GM06990 (cell line): ENCODE results near the gene TOP2B.

Source experiments
- DNase-seq: peaks from one replicate; pipeline ENCODE4 v3.0.0-alpha.2; 2011; ENCODE audit not compliant: insufficient read length; ENCODE audit errors: extremely low read depth
- H3K27me3 ChIP-seq: replicated peaks from 2 replicates; pipeline ENCODE4 v1.6.0; 2011; ENCODE audit warnings: low read length; ENCODE audit not compliant: control insufficient read depth, insufficient read depth
- H3K36me3 ChIP-seq: 2 replicates; pipeline ENCODE4 v1.5.1; 2011; ENCODE audit warnings: low read length; ENCODE audit not compliant: control insufficient read depth, insufficient read depth
- H3K4me3 ChIP-seq: replicated peaks from 2 replicates; pipeline ENCODE4 v1.5.1; 2011; ENCODE audit warnings: low read depth, mild to moderate bottlenecking, control low read depth, low read length
- CTCF ChIP-seq: IDR thresholded peaks from 2 replicates; pipeline ENCODE4 v1.5.1; 2011; ENCODE audit warnings: low read length, control low read depth, mild to moderate bottlenecking, inconsistent platforms; ENCODE audit not compliant: insufficient read depth, poor library complexity, severe bottlenecking

The TOP2B gene

DNA sequence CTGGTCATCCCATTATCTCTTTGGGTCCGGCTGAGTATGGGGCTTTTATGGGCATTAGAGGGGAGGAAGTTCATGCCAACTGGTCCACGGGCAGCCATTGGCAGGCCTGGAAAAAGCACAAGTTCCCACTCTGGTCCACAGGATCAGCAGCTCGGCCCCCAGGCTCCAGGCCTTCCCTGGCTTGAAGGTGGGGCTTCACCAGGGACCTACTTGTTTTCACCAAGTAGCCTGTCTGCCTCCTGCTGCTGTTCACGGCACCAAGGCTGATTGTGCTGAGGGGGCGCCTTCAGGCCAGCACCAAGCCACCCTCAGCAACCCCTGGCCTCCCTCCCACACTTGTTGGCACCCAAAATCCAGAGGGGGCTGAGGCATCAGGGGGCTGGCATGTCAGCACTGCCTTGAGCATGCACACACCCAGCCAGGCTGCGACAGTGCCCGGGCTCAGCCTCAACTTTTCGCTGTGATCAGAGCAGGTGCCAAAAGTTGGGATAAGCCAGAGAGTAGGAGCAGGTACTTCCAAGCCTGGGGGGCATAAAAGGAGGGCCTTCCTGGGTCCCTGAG, 9.1 kb upstream of the TOP2B start:
- Histone ChIP-seq H3K4me3 (no peak overlapping the region), H3K36me3 (no peaks in the 10 kb centered on the region), H3K27me3 (no peaks in the 10 kb centered on the region)
- no peak for TF ChIP-seq CTCF
- DNase-seq: no peak

GRCh38 chr3:25665315-25666280, 891 bp upstream of the TOP2B start:
- DNase-seq: no peak
- Histone ChIP-seq H3K27me3 (no peaks in the 10 kb centered on the region), H3K36me3 (no peaks in the 10 kb centered on the region), H3K4me3 (peak overlapping the region; percentile 61)
- no peak for TF ChIP-seq CTCF

GRCh38 chr3:25663869-25664811, 567 bp downstream of the TOP2B start:
- no peaks in the 10 kb centered on the region for H3K36me3 ChIP-seq
- no peaks in the 10 kb centered on the region for H3K27me3 ChIP-seq
- H3K4me3 ChIP-seq: peak overlapping the region; percentile 73
- no peak for TF ChIP-seq CTCF
- peak; percentile 84 for DNase-seq

GRCh38 chr3:25663347-25663868, 1.3 kb downstream of the TOP2B start:
- H3K36me3 ChIP-seq: no peaks in the 10 kb centered on the region
- no peaks in the 10 kb centered on the region for H3K27me3 ChIP-seq
- H3K4me3 ChIP-seq: peak overlapping the region; percentile 73
- TF ChIP-seq CTCF: no peak
- DNase-seq: peak; percentile 35

DNA sequence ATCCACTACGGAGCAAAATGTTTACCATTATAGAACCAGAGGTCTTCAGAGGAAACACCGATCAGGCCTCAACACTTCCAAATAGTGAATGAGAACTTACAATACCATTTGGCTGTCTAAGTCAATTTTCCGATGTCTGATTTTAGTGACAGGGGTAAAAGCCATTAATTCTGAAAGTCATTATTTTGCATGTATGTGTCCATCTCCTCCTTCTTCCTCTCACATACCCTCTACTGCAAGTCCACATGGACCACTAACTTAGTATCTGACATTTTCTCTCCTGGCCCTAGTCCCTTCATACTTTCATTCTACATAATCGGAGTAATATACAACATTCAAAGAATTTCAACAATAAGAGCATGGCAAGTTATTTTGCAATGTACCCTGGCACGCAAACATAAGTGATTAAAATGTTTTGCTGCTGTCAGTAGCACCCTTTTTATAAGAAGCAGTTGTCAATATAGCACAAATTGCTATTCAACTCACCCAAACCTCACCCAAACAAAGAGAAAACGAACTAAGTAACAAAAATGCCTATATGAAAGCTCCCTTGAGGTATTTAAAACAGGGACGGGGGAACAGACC, 1.9 kb downstream of the TOP2B start:
- Histone ChIP-seq H3K27me3 (no peaks in the 10 kb centered on the region), H3K4me3 (peak overlapping the region; percentile 73), H3K36me3 (no peaks in the 10 kb centered on the region)
- no peak for TF ChIP-seq CTCF
- no peak for DNase-seq
